Measurements from ENCODE around the gene MRPL55.
A peak's percentile ranks its signal among the peaks of the same experiment; 100 is the strongest.

The MRPL55 gene

DNA sequence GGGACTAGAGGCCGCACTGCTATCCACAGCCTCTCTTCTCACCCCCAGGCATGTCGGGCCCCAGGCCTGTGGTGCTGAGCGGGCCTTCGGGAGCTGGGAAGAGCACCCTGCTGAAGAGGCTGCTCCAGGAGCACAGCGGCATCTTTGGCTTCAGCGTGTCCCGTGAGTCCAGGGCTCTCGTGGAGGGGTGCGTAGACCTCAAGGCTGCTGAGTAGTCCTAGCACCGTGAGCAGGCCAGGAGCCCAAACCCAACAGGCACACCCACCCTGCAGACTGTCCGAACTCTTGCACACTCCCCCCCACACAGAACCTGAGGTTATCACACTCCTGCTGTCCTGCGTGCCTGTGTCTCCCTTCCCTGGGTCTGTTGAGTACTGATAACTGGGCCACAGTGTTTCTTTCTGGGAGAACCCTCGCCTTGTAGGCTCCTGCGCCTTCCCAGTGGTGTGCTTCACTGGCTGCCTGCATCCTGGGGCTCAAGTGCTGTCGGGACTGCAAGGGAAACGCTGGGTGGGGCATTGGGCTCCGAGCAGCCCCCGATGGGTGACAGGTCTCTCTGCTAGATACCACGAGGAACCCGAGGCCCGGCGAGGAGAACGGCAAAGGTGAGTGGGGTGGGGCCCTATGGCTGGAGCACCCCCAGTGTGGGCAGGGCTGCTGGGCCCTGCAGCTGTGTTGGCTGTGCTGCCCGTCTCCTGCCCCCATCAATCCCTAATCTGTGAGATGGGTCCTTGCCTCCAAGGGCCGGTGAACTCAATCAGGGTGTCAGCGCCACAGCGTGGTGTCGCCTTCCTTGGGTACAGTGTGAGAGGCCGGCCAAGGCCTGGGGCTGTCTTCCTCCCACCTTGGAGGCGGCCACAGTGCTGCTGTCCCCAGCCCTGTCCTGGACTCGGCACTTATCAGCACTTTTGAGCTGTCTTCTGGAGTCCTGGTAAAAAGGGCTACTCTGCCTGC lies 36.6 kb upstream of the MRPL55 start:
- Histone ChIP-seq H3K4me1 (ENCODE audit: control insufficient read depth, insufficient read depth, low read length) (no peaks in the 10 kb centered on the region), H3K4me3 (ENCODE audit: low read depth, low read length) (no peak overlapping the region), H3K27me3 (ENCODE audit: control insufficient read depth, insufficient read depth, low read length) (no peaks in the 10 kb centered on the region), H3K9ac (ENCODE audit: low read depth, low read length) (no peak overlapping the region), H3K36me3 (ENCODE audit: control insufficient read depth, insufficient read depth, low read length) (no peaks in the 10 kb centered on the region), H3K9me3 (ENCODE audit: control insufficient read depth, insufficient read depth, low read length) (no peaks in the 10 kb centered on the region)

DNA sequence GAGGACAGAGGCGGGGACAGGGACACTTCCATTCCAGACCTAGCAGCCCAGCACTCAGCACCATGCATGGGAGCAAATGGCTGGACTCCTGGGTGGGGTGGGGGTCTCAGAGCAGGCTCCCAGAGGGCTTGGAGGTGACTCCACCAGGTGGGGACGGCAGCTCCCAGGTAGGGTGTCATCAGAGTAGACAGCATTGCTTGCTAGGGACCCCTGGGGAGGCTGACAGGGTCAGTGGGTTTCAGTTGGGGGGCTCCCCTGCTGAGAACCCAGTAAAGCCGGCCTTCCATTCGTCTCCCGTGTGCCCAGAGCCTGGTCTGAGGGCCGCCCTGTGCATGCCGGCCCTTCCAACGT lies 35.9 kb upstream of the MRPL55 start:
- Histone ChIP-seq H3K9me3 (ENCODE audit: control insufficient read depth, insufficient read depth, low read length) (no peaks in the 10 kb centered on the region), H3K4me1 (ENCODE audit: control insufficient read depth, insufficient read depth, low read length) (no peaks in the 10 kb centered on the region), H3K27me3 (ENCODE audit: control insufficient read depth, insufficient read depth, low read length) (no peaks in the 10 kb centered on the region), H3K9ac (ENCODE audit: low read depth, low read length) (no peak overlapping the region), H3K4me3 (ENCODE audit: low read depth, low read length) (no peak overlapping the region), H3K36me3 (ENCODE audit: control insufficient read depth, insufficient read depth, low read length) (no peaks in the 10 kb centered on the region)

DNA sequence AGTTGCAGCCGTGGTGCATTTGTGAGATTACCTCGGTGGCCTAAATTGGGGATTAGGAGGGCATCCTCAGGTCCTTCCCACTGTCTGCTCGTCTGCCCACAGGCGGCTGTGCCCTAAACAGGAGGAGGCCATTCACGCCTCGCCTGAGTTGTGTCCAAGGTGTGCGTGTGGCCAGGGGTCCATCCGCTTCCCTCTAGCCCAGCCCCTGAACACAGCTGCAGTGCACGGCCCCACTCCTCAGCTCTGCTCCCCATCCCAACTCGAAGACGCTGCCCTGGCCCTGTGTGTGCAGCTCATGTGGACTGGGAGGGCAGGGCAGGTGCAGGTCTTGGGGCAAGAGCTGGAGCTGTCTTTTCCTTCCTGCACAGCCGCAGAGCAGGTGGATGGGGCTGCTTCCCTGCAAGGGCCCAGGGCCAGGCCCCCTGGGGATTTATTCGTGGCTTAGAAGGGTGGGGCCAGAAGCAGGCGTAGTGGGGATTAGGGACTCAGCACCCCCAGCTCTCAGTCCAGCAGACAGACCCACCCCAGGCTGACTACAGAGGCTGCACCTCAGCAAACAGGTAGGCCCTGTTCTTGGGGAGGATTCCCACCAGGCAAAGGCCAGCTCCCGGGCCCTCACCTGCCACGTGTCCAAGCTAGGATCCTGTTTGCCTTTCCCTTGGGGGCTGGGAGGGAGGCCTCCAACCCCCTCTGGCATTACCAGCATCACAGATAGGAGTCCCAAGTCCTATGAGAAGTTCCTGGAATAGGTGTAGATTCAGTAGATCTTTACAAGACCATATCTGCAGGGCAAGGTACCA lies 35.3 kb upstream of the MRPL55 start:
- H3K27me3 ChIP-seq (ENCODE audit: control insufficient read depth, insufficient read depth, low read length) = no peaks in the 10 kb centered on the region
- no peak overlapping the region for H3K4me3 ChIP-seq (ENCODE audit: low read depth, low read length)
- no peaks in the 10 kb centered on the region for H3K9me3 ChIP-seq (ENCODE audit: control insufficient read depth, insufficient read depth, low read length)
- H3K36me3 ChIP-seq (ENCODE audit: control insufficient read depth, insufficient read depth, low read length) = no peaks in the 10 kb centered on the region
- no peaks in the 10 kb centered on the region for H3K4me1 ChIP-seq (ENCODE audit: control insufficient read depth, insufficient read depth, low read length)
- no peak overlapping the region for H3K9ac ChIP-seq (ENCODE audit: low read depth, low read length)

DNA sequence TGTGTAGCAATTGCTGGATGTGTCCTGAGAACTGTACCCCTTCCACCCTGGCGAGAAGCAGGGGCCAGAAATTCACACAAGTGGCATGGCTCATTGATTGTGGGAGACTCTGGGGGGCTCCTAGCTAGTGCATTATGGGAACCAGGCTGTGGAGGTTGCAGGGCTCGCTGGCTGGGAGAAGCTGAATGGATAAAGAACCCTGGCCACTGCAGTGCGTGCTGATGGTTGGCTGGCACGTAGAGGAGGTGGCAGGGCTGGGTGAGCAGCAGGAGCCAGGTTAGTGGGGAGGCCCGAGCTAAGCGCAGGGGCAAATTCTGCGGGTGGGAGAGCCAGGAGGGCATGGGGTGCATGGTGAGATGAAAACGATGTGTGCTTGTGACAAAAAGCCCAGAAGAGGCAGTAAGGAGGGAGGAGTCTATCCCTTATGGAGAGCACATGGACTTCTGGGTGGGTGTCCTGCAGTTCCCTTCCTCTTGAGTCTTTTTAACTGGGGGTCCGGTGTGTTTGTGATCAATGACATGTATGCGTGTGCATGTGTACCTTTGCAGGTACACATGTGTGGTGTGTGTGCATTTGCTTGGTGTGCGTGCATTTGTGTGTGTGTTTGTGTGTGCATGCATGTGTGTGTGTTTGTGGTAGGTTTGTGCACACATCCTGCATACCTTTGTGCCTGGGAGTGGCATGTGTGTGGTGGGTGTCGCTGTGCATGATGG lies 34.5 kb upstream of the MRPL55 start:
- Histone ChIP-seq H3K9ac (ENCODE audit: low read depth, low read length) (no peak overlapping the region), H3K27me3 (ENCODE audit: control insufficient read depth, insufficient read depth, low read length) (no peaks in the 10 kb centered on the region), H3K4me1 (ENCODE audit: control insufficient read depth, insufficient read depth, low read length) (no peaks in the 10 kb centered on the region), H3K4me3 (ENCODE audit: low read depth, low read length) (no peak overlapping the region), H3K9me3 (ENCODE audit: control insufficient read depth, insufficient read depth, low read length) (no peaks in the 10 kb centered on the region), H3K36me3 (ENCODE audit: control insufficient read depth, insufficient read depth, low read length) (no peaks in the 10 kb centered on the region)

DNA sequence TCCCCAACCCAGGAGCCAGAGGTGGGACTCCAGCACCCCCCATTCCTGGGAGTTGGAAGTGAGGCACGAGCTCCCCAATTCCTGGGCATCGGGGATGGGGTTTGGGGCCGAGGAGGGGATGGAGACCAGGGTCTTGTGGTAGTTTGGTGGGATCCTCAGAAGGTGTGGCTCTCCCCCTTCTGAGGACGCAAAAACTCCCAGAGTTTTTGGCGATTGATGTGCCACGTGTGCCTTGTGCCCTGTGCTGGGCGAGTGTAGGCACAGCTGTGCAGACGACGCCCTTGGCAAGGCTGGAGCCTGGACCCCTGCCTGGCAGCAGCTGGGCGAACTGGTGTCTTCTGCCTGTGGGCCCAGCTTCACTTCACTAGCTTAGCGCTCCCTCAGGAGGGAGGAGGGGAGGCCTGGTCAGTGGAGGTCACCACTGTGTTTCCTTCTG lies 33.6 kb upstream of the MRPL55 start:
- Histone ChIP-seq H3K4me3 (ENCODE audit: low read depth, low read length) (no peak overlapping the region), H3K36me3 (ENCODE audit: control insufficient read depth, insufficient read depth, low read length) (no peaks in the 10 kb centered on the region), H3K9me3 (ENCODE audit: control insufficient read depth, insufficient read depth, low read length) (no peaks in the 10 kb centered on the region), H3K9ac (ENCODE audit: low read depth, low read length) (no peak overlapping the region), H3K27me3 (ENCODE audit: control insufficient read depth, insufficient read depth, low read length) (no peaks in the 10 kb centered on the region), H3K4me1 (ENCODE audit: control insufficient read depth, insufficient read depth, low read length) (no peaks in the 10 kb centered on the region)

DNA sequence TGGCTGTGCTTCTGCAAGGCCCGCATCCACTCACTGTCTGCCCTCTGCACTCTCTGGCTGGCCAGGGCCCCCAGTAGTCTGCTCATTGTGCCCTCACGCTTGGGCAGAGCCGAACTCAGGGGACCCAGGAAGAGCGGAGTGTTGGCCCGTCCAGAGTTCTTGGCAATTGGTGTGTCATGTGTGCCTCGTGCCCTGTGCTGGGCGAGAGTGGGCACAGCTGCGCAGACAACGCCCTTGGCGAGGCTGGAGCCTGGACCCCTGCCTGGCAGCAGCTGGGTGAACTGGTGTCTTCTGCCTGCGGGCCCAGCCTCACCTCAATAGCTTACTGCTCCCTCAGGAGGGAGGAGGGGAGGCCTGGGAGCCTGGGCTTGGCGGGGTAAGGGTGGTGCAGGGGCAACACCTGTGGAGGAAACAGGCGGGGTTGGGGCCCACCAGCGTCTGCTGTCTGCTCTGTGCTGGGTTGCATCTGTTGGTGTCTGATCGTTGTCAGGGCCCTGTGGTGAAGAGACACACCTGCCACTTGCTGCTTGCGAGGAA lies 33.1 kb upstream of the MRPL55 start:
- Histone ChIP-seq H3K9me3 (ENCODE audit: control insufficient read depth, insufficient read depth, low read length) (no peaks in the 10 kb centered on the region), H3K36me3 (ENCODE audit: control insufficient read depth, insufficient read depth, low read length) (no peaks in the 10 kb centered on the region), H3K4me1 (ENCODE audit: control insufficient read depth, insufficient read depth, low read length) (no peaks in the 10 kb centered on the region), H3K27me3 (ENCODE audit: control insufficient read depth, insufficient read depth, low read length) (peaks cover 1% of the 10 kb centered on the region), H3K9ac (ENCODE audit: low read depth, low read length) (no peak overlapping the region), H3K4me3 (ENCODE audit: low read depth, low read length) (no peak overlapping the region)

DNA sequence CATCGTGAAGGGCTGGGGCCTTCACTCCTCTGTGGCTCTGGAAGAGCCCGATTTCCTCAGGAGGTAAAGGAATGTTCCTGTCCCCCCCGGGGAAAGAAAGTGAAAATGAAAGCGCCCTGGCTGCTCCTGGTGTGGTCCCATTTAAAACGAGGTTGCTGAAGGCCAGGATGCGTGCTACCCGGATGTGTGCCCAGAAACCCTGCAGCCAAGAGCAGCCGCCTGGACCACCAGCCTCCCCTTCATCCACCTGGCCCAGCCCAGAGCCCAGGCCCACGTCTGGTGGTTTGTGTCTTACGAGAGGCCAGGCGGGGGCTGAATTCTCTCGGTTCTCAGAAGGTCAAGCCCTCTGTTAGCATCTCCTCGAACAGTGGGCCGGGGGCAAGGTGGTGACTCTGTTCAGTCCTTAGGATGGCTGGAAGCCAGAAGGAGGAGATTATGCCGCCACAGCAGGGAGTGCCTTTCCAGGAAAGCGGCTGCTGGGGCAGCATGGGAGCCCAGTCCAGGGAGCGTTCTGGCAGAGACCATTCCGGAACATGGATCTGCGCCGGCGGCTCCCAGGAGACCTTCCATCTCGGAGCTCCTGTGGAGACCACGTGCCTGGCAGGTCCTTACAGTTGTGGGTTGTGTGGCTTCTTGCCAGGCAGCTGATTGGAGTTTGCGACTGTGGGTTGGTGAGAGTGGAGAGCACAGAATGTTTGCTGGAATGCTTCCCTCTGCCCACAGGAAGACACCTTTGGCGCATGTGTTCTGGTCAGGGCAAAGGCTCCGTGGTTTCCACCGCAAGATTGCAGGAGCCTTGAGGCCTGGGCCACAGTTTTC lies 32.3 kb upstream of the MRPL55 start:
- Histone ChIP-seq H3K9me3 (ENCODE audit: control insufficient read depth, insufficient read depth, low read length) (no peaks in the 10 kb centered on the region), H3K36me3 (ENCODE audit: control insufficient read depth, insufficient read depth, low read length) (no peaks in the 10 kb centered on the region), H3K27me3 (ENCODE audit: control insufficient read depth, insufficient read depth, low read length) (peaks cover 7% of the 10 kb centered on the region), H3K4me1 (ENCODE audit: control insufficient read depth, insufficient read depth, low read length) (no peaks in the 10 kb centered on the region), H3K4me3 (ENCODE audit: low read depth, low read length) (peak overlapping the region; percentile 75), H3K9ac (ENCODE audit: low read depth, low read length) (no peak overlapping the region)

DNA sequence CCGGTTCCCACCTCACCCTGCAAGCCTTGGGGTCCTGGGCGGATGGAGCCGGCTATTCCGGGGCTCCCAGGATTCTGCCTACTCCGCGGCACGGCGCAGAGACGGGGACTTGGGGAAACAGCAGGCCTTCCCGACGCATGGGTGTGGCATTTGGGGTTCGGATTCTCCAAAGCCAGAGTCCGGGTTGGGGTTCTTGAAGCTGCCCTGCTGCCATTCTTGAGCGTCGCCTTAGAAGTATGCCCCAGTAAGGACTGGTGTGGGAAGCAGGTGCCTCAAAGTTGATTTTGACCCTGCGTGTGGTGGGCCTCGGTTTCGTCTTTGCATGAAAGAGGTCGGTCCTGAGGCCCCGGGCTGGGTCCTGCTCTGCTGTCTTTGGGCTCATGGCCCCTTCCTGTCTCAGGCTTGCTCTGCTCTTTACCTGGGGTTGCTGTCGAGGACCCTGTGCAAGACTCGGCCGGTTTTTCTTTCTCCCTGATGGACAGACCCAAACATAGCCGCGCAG lies 31.7 kb upstream of the MRPL55 start:
- H3K9me3 ChIP-seq (ENCODE audit: control insufficient read depth, insufficient read depth, low read length) = no peaks in the 10 kb centered on the region
- H3K27me3 ChIP-seq (ENCODE audit: control insufficient read depth, insufficient read depth, low read length) = peaks cover 8% of the 10 kb centered on the region
- H3K4me3 ChIP-seq (ENCODE audit: low read depth, low read length) = peak overlapping the region; percentile 75
- no peaks in the 10 kb centered on the region for H3K4me1 ChIP-seq (ENCODE audit: control insufficient read depth, insufficient read depth, low read length)
- no peaks in the 10 kb centered on the region for H3K36me3 ChIP-seq (ENCODE audit: control insufficient read depth, insufficient read depth, low read length)
- H3K9ac ChIP-seq (ENCODE audit: low read depth, low read length) = peak overlapping the region; percentile 12

DNA sequence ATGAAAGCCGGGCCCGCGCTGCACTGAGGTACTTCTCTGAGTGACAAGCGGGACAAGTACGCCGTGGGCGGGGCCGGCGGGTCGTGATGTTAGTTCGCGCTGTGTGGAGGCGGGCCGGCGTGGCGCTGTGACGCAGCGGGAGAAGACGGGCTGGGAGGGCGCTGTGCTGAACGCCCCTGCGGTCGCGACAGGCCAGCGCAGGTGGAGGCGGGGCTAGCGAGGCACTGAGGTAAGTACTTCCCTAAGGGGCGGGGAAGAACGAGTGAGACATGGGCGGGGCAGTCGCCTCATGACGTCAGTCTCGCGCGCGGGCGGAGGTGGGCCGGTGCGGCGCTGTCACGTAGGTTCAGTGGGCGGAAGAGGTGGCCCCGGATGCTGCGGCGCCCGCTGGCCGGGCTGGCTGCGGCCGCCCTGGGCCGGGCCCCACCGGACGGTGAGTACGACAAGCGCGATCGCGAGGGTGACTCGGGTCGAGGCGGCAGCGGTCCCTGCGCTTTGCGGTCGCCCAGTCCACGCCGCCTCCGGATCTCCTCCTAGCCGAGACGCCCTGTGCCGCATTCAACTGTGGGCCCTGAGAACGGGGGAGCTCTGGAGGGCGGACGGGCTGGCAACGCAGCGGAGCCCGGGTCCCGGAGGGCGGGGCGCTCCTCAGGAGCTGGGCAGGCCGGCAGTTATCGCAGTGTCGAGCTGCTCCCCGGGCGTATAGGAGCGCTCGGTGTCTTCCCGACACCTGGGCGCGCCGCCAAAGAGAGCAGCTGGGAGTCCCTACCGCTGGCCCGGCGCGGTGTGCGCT lies 31.0 kb upstream of the MRPL55 start, which contains the start of gene GUK1:
Gene GUK1 (plus strand): TSS at position 349 of the 793 bp plus-strand sequence. CDS start 24 bp downstream, at position 373.
- Histone ChIP-seq H3K9ac (ENCODE audit: low read depth, low read length) (peak within 1 kb of the TSS; percentile 12), H3K9me3 (ENCODE audit: control insufficient read depth, insufficient read depth, low read length) (no peaks in the 10 kb centered on the region), H3K36me3 (ENCODE audit: control insufficient read depth, insufficient read depth, low read length) (no peaks in the 10 kb centered on the region), H3K27me3 (ENCODE audit: control insufficient read depth, insufficient read depth, low read length) (peaks cover 13% of the 10 kb centered on the region), H3K4me1 (ENCODE audit: control insufficient read depth, insufficient read depth, low read length) (no peaks in the 10 kb centered on the region), H3K4me3 (ENCODE audit: low read depth, low read length) (peak within 1 kb of the TSS; percentile 75)

DNA sequence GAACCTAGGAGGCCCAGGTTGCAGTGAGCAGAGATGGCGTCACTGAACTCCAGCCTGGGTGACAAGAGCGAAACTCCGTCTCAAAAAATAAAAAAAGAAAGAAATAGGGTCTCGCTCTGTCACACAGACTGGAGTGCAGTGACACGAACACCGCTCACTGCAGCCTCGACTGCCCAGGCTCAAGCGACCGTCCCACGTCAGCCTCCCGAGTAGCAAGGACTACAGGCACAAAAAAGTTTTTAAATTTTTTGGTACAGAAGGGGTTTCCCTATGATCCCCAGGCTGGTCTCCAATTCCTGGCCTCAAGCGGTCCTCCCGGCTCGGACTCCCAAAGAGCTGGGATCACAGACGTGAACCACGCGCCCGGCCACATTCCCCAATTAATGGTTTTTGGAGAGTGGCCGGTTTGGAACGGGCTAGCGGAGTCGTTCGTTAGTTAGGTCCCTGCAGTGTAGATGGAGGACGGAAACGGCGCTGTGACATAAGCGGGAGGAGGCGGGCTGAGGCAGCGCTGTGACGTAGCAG lies 30.4 kb upstream of the MRPL55 start:
- H3K9ac ChIP-seq (ENCODE audit: low read depth, low read length) = no peak overlapping the region
- H3K9me3 ChIP-seq (ENCODE audit: control insufficient read depth, insufficient read depth, low read length) = no peaks in the 10 kb centered on the region
- H3K4me1 ChIP-seq (ENCODE audit: control insufficient read depth, insufficient read depth, low read length) = no peaks in the 10 kb centered on the region
- no peaks in the 10 kb centered on the region for H3K36me3 ChIP-seq (ENCODE audit: control insufficient read depth, insufficient read depth, low read length)
- H3K4me3 ChIP-seq (ENCODE audit: low read depth, low read length) = peak overlapping the region; percentile 52
- peaks cover 18% of the 10 kb centered on the region for H3K27me3 ChIP-seq (ENCODE audit: control insufficient read depth, insufficient read depth, low read length)
